IPS DF 6.9 (cell line): Measurements from ENCODE around the gene MAP3K5.

Experiments
- DNase-seq: peaks from one replicate; pipeline ENCODE4 v3.0.0-alpha.2; 2013; ENCODE audit warnings: low read depth, low spot score
- H3K27ac ChIP-seq: one replicate; pipeline ENCODE4 v1.5.1; 2013; ENCODE audit warnings: low read length, control low read depth
- H3K27me3 ChIP-seq: 2 replicates; pipeline ENCODE4 v1.6.1; 2013; ENCODE audit warnings: mild to moderate bottlenecking, low read length; ENCODE audit not compliant: control insufficient read depth, insufficient read depth
- H3K36me3 ChIP-seq: 2 replicates; pipeline ENCODE4 v1.6.1; 2013; ENCODE audit warnings: low read length; ENCODE audit not compliant: control insufficient read depth, insufficient read depth
- H3K4me1 ChIP-seq: 2 replicates; pipeline ENCODE4 v1.6.1; 2013; ENCODE audit warnings: low read length; ENCODE audit not compliant: control insufficient read depth, insufficient read depth
- H3K4me3 ChIP-seq: 2 replicates; pipeline ENCODE4 v1.5.1; 2013; ENCODE audit warnings: mild to moderate bottlenecking, low read length
- H3K9me3 ChIP-seq: 2 replicates; pipeline ENCODE4 v1.6.1; 2013; ENCODE audit warnings: low read length, inconsistent platforms; ENCODE audit not compliant: control insufficient read depth, insufficient read depth
- WGBS: extraction: QIAGEN DNeasy Blood & Tissue Kit; methylation state at CpG from one replicate; pipeline ENCODE4 v1.1.7; 2013; ENCODE audit warnings: mixed read lengths, missing lambda C conversion rate; ENCODE audit not compliant: insufficient read length, insufficient coverage; 5-methylcytosine and 5-hydroxymethylcytosine counted together

Gene MAP3K5

DNA sequence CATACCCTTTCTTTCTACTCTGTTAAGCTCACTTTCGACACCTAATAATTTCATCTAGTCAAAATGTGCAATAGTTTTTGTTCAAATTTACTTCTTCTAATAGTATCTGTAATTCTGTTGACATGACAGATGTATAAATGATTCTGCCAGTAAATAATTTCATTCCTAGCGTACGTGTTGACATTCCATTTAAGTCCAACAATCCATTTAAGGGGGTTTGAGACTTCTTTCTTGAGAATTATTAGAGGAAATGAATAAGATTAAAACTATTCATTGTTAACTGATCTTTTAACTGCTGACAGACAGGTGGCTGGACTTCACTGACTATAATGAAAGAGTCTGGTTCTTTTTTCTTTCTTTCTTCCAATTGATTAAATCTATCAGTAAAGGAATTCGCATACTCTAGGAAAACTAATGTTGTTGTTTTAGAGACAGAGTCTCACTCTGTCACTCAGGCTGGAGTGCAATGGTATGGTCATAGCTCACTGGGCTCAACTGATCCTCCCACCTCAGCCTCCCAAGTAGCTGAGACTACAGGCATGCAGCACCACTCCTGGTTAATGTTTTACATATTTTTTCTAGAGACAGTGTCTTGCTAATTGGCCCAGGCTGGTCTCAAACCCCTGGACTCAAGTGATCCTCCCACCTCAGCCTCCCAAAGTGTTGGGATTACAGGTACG, 55.9 kb downstream of the MAP3K5 start:
- DNase-seq = no peak
- H3K27me3 ChIP-seq = no peaks in the 10 kb centered on the region; the same call in 1 of the 2 replicates
- H3K36me3 ChIP-seq = no peaks in the 10 kb centered on the region
- WGBS = no CpG with 5 or more reads among the region's 5 CpGs
- no peaks in the 10 kb centered on the region for H3K9me3 ChIP-seq
- no peak overlapping the region for H3K27ac ChIP-seq
- H3K4me1 ChIP-seq = no peaks in the 10 kb centered on the region
- no peak overlapping the region for H3K4me3 ChIP-seq

DNA sequence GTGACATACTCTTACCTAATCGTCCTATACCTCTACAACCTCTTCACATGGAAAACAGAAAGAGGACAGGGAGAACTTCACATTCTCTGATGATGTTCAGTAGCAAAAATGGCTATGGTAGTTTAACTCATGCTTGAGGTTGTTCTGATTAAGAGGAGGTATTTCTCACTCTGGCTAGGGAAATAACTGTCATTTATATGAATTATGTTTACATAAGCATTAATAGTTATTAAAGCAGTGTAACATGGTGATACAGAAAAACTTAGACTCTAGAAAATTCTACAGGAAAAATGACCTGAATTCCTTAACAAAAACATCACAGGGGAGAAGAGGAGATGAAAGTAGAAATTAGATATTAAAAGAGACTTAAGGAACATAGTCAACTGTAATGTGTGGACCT, 57.3 kb downstream of the MAP3K5 start:
- H3K27ac ChIP-seq = no peak overlapping the region
- no CpG with 5 or more reads among the region's 1 CpG for WGBS

DNA sequence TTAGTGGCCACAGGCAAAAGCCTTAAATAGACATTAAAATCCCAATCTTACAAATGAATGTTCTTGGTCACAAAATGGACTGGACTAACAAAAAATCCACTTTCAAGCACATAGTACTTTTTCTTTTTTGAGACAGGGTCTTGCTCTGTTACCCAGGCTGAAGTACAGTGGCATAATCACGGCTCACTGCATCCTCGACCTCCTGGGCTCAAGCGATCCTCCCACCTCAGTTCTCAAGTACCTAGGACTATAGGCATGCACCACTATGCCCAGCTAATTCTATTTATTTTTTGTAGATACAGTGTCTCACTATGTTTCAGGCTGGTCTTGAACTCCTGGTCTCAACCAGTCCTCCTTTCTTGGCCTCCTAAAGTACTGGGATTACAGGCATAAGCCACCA, 59.4 kb downstream of the MAP3K5 start:
- Histone ChIP-seq H3K36me3 (no peaks in the 10 kb centered on the region), H3K9me3 (no peaks in the 10 kb centered on the region), H3K27me3 (no peaks in the 10 kb centered on the region; the same call in 1 of the 2 replicates), H3K4me3 (no peak overlapping the region), H3K4me1 (no peaks in the 10 kb centered on the region), H3K27ac (no peak overlapping the region)
- no peak for DNase-seq
- WGBS = no CpG with 5 or more reads among the region's 3 CpGs

More for the DNA sequence above, 57.3 kb downstream of the MAP3K5 start:
- Histone ChIP-seq H3K9me3 (no peaks in the 10 kb centered on the region), H3K36me3 (no peaks in the 10 kb centered on the region), H3K4me3 (no peak overlapping the region), H3K27me3 (no peaks in the 10 kb centered on the region; the same call in 1 of the 2 replicates), H3K4me1 (no peaks in the 10 kb centered on the region)
- DNase-seq = no peak

DNA sequence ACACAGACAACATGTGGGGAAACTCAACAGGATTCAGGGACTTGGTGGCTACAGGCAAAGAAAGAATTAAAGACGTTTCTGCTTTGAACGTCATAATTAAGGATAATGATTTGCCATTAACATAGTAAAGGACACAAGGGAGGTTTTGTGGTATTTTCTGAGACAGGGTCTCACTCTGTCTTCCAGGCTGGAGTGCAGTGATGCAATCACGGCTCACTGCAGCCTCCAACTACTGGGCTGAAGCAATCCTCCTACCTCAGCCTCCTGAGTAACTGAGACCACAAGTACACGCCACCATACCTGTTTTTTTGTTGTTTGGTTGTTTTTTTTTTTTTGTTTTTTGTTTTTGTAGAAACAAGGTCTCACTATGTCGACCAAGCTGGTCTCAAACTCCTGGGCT, 62.4 kb downstream of the MAP3K5 start:
- Histone ChIP-seq H3K9me3 (no peaks in the 10 kb centered on the region), H3K4me3 (no peak overlapping the region), H3K27ac (no peak overlapping the region), H3K36me3 (no peaks in the 10 kb centered on the region), H3K27me3 (no peaks in the 10 kb centered on the region; the same call in 1 of the 2 replicates), H3K4me1 (no peaks in the 10 kb centered on the region)
- no peak for DNase-seq
- no CpG with 5 or more reads among the region's 5 CpGs for WGBS

DNA sequence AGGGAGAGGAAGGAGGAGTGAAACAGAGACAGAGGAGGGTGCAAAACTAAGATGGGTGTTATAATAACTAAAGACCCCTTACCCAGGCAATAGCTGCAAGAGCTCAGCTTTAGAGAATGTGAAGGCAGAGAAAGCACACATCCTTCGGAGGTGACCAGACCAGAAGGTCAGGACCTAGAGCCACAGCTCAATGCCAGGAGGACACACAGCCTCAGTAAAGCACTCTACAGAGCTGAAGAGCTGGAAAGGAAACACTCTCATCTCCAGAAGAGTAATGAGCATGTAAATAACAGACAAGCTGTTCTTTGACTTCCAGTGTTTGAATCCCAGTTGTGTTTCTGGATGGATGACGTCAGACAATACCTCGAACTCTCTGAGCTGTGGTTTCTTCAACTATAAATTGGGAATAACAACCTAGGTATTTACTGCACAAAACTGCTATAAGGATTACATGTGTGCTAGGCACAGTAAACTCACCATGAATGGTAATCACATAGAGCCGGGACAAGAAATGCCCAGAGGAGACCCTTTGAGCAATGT, 63.2 kb downstream of the MAP3K5 start:
- WGBS = no CpG with 5 or more reads among the region's 4 CpGs
- DNase-seq = no peak
- Histone ChIP-seq H3K36me3 (no peaks in the 10 kb centered on the region), H3K4me3 (no peak overlapping the region), H3K9me3 (no peaks in the 10 kb centered on the region), H3K4me1 (no peaks in the 10 kb centered on the region), H3K27me3 (no peaks in the 10 kb centered on the region; the same call in 1 of the 2 replicates), H3K27ac (no peak overlapping the region)

DNA sequence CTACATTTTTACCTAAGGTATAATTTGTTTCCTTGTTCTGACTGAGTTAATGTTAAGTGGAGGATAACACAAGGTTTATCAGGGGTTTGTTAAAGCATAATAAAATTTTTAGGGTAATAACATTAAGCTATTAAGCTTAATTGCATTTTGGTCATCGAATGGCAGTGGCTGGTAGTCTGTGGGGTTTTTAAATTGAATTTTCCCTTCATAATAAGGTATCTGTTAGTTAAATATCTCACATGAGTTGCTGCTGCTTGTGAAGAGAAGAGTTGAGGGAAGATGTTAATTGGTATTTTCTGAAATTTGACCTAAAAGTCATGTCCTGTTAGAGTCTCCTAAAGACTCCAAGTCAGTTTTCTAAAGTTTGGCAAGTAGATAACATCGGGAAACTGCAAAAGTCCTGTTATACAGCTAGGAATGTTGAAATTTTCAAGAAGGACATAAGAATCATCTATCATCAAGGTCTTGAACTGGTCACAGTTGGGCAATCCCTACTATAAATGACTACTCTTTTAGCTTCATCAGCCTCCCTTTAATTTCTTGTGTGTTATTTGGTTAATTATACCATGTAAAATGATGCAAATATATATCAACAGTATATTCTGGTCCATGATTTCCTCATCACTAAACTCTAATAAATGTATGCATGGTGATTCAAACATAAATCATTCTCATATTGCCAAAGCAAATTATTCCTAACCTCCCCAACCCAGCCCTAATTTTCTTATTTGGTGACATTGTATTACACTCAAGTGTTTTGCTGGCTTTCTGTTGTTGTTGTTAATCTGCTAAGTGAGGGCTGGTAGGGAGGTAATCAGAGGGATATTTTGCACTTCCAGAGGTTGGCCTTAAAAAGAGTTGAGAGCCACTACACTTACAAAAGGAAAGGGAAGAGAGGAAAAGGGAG, 64.0 kb downstream of the MAP3K5 start:
- WGBS = no CpG with 5 or more reads among the region's 2 CpGs

DNA sequence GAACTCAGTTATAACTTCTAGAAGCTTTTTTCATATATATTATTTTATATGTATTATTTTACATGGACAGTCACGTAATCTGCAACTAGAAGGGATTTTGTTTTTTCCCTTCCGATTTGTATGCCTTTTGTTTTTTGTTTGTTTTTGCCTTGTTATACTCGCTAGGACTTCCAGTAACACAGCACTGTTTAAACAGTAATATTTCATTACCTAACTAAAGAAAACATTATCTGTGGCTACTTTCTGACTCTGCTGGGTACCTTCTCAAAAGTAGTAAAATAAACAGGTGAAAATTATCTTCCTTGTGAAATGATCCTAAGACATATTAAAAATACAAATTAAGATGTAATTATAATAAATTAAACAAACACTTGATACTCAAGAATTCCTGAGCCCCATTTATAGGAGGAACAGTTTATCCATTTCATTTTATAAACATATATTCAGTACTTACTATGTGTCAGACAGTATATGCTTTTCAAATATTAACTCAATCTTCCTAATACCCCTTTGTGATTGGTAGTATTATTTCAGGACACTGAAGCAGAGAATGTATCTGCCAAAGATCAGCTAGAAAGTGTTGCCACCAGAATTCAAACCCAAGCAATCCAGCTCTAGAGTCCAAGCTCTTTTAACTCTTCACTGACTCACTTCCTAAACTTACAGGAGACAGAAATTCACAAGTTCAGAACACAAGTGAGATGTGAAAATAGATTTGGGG, 65.3 kb downstream of the MAP3K5 start:
- no peaks in the 10 kb centered on the region for H3K9me3 ChIP-seq
- H3K36me3 ChIP-seq = no peaks in the 10 kb centered on the region
- no peak overlapping the region for H3K4me3 ChIP-seq
- H3K27ac ChIP-seq = no peak overlapping the region
- H3K4me1 ChIP-seq = no peaks in the 10 kb centered on the region
- WGBS = no CpG with 5 or more reads among the region's 3 CpGs
- no peak for DNase-seq
- H3K27me3 ChIP-seq = no peaks in the 10 kb centered on the region; the same call in 1 of the 2 replicates

More for the DNA sequence above, 64.0 kb downstream of the MAP3K5 start:
- H3K36me3 ChIP-seq = no peaks in the 10 kb centered on the region
- no peaks in the 10 kb centered on the region for H3K9me3 ChIP-seq
- H3K27ac ChIP-seq = no peak overlapping the region
- DNase-seq = no peak
- no peaks in the 10 kb centered on the region; the same call in 1 of the 2 replicates for H3K27me3 ChIP-seq
- H3K4me3 ChIP-seq = no peak overlapping the region
- no peaks in the 10 kb centered on the region for H3K4me1 ChIP-seq

DNA sequence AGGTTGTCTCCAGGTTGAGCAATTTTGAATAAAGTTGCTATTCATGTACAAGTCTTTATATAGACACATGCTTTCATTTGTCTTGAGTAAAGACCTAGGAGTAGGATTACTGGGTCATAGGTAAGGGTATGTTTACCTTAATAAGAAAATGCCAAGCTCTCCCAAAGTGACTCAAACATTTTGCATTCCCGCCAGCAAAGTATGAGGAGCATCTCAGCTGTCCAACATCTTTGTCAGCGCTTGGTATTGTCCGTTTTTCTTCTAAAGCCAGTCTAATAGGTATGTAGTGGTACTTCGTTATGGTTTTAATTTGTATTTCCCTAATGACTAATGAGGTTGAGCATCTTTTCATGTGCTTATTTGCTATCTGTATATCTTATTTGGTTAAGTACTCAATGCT, 67.2 kb downstream of the MAP3K5 start:
- Histone ChIP-seq H3K4me1 (no peaks in the 10 kb centered on the region), H3K36me3 (no peaks in the 10 kb centered on the region), H3K27me3 (no peaks in the 10 kb centered on the region), H3K27ac (no peak overlapping the region), H3K4me3 (no peak overlapping the region), H3K9me3 (no peaks in the 10 kb centered on the region)
- no peak for DNase-seq
- WGBS = no CpG with 5 or more reads among the region's 4 CpGs

DNA sequence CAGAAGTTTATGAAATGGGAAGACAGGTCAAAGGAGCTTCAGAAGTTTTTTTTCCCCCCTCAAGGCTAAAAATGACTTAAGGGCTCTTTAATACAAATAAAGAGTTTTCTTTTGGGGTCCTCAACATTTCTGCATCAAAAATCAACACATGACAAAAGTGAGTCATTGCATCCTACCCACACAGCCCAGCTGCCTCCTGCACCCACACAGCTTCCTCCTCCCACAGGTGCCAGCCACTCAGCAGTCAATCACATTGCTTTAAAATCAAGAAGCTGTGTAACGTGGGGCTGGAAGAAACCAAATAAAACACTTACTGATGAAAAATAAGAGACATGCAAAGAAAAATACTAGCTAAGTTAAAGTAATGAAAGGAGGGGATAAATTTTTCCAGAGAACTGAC, 68.5 kb downstream of the MAP3K5 start:
- no peak for DNase-seq

DNA sequence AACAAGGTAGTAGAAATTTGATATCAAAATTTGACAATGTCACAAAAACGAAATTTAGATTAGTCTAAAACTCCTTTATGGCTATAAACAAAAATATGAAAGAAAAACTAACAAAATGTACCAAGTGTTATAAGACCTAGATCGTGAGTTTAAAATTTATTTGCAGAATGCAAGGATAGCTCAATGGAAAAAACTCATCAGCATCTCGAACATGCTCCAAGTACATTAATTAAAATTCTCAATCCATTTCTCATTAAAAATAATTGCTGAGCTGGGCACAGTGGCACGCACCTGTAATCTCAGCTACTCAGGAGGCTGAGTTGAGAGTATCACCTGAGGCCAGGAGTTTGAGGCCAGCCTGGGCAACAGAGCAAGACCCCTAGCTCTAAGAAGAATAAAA, 70.8 kb downstream of the MAP3K5 start:
- no peaks in the 10 kb centered on the region for H3K9me3 ChIP-seq
- H3K27ac ChIP-seq = no peak overlapping the region
- no peaks in the 10 kb centered on the region for H3K4me1 ChIP-seq
- H3K27me3 ChIP-seq = no peaks in the 10 kb centered on the region
- no peak for DNase-seq
- no peak overlapping the region for H3K4me3 ChIP-seq
- no peaks in the 10 kb centered on the region for H3K36me3 ChIP-seq
- no CpG with 5 or more reads among the region's 4 CpGs for WGBS

More for the DNA sequence above, 68.5 kb downstream of the MAP3K5 start:
- Histone ChIP-seq H3K27ac (no peak overlapping the region), H3K4me1 (no peaks in the 10 kb centered on the region), H3K36me3 (no peaks in the 10 kb centered on the region), H3K4me3 (no peak overlapping the region), H3K27me3 (no peaks in the 10 kb centered on the region), H3K9me3 (no peaks in the 10 kb centered on the region)
- WGBS = no CpG with 5 or more reads among the region's 1 CpG
